MM.1S (cell line): ENCODE data around the gene KLHL3.

ENCODE experiments used
- CTCF ChIP-seq: fragments of 300-600 bp; sonication (generic); IDR thresholded peaks from 2 replicates; pipeline ENCODE4 v1.5.1; 2016; ENCODE audit warnings: antibody characterized with exemption, low read length, mixed read lengths
- EZH2 ChIP-seq: fragments of 300-600 bp; sonication (generic); optimal IDR thresholded peaks from 2 replicates; pipeline ENCODE3; 2017; ENCODE audit warnings: low read depth, mild to moderate bottlenecking, antibody characterized with exemption, low read length, mixed read lengths
- EZH2phosphoT487 ChIP-seq: fragments of 300-600 bp; sonication (generic); IDR thresholded peaks from 2 replicates; pipeline ENCODE4 v1.6.1; 2018; ENCODE audit warnings: antibody characterized with exemption, low read length

- no peak for TF ChIP-seq CTCF
- no peak for TF ChIP-seq EZH2phosphoT487
- TF ChIP-seq EZH2: no peak
Observed at GRCh38 chr5:137575847-137576246, 160.0 kb downstream of the KLHL3 start.
